ENCODE results near the gene KAT6B. TPM values are rescaled to one million over a fixed set of nuclear protein-coding genes. Genes with fewer than 3 reads are reported as not detected.

KAT6B gene
- total RNA-seq, 1 donor from 2014 or later, result 41.1 TPM

GRCh38 chr10:75035975-75036708 lies 209.7 kb downstream of the KAT6B start:
- Histone ChIP-seq H3K27me3 (no peaks in the 10 kb centered on the region), H3K27ac (no peak overlapping the region), H3K4me3 (no peak overlapping the region), H3K4me1 (peaks cover 0 to 5% of the 10 kb centered on the region in 2 donors), H3K9me3 (no peaks in the 10 kb centered on the region), H3K36me3 (no peaks in the 10 kb centered on the region)
- no peak for DNase-seq (ENCODE audit: low spot score in 2 of 2)
- intact Hi-C loops (cut with DNase I), result no loop called here
- no peak for TF ChIP-seq CTCF (IDR thresholded peaks at IDR 0.05)

DNA sequence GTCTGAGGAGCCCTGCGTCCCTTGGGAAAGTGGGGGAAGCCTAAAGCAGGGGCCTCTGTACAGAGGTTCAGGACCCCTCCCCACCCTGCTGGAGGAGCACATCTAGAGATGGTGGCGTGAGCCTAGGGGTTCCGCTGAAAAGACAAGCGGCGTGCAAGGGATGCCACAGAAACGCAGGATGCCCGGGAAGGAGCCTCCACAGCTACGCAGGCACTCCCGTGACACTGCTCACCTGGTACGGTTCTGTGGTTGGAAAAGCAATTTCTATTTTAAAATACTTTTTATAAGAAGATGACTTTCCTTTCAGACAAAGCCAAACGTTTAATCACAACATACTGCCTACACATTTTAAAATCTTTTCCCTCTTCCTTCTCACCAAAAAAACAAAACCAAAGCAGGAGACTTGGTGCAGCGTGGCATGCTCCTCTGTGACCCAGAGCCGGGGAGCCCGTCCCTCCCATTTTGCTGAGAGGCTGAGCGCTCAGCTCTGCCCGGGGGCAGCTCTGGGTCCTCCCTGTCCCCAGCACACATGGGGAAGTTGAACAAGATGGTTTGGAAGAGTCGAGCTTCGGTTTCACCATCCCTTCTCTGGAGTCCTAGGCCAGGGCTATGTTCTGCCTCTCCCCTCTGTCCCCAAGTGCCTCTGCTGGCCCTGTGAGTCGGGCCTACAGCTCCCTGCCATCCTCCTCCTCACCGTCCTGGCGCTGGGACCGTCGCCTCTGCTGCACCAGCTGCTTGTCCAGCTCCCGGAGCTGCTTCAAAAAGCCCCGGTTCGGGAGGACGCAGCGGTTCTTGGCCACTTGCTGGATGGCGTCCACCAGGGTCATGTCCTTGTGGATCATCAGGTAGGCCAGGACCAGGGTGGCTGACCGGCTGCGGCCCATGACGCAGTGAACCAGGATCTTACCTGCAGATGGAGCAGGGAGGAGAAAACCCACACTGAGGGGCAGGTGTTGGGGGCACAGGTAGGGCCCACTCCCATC lies 211.1 kb downstream of the KAT6B start:
- no peak for TF ChIP-seq CTCF (IDR thresholded peaks at IDR 0.05)
- Histone ChIP-seq H3K27ac (no peak overlapping the region), H3K9me3 (no peaks in the 10 kb centered on the region), H3K4me1 (peaks cover 0 to 5% of the 10 kb centered on the region in 2 donors), H3K4me3 (no peak overlapping the region), H3K36me3 (no peaks in the 10 kb centered on the region), H3K27me3 (no peaks in the 10 kb centered on the region)
- no peak for DNase-seq (ENCODE audit: low spot score in 2 of 2)
- intact Hi-C loops (cut with DNase I), result no loop called here

GRCh38 chr10:75038335-75038734 lies 211.9 kb downstream of the KAT6B start:
- H3K4me3 ChIP-seq, result no peak overlapping the region
- peaks cover 0 to 5% of the 10 kb centered on the region in 2 donors for H3K4me1 ChIP-seq
- H3K27me3 ChIP-seq, result no peaks in the 10 kb centered on the region
- intact Hi-C loops (cut with DNase I), result no loop called here
- no peak for TF ChIP-seq CTCF (IDR thresholded peaks at IDR 0.05)
- H3K9me3 ChIP-seq, result no peaks in the 10 kb centered on the region
- no peak overlapping the region for H3K27ac ChIP-seq
- no peak for DNase-seq (ENCODE audit: low spot score in 2 of 2)
- H3K36me3 ChIP-seq, result no peaks in the 10 kb centered on the region

DNA sequence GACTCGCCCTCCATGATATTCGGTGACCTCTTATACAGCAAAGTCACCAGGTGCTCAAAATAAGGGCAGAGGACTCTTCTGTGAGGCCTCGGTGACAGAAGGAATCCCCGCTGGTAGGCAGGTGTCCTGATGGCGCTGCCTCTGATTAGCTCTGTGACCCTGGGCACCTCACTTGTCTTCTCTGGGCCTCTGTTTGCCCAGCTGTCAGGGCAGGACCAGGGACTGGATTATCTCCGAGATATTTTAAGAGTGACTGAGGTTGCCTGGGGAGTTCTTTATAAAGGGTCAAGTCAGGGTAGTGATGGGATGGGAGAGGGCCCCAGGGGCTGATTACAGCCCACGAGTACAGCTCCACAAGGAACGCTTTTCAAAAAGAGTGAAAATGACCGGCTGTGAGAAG lies 214.2 kb downstream of the KAT6B start:
- H3K27me3 ChIP-seq, result no peaks in the 10 kb centered on the region
- H3K27ac ChIP-seq, result no peak overlapping the region
- peaks cover 0 to 5% of the 10 kb centered on the region in 2 donors for H3K4me1 ChIP-seq
- DNase-seq (ENCODE audit: low spot score in 2 of 2), result no peak
- TF ChIP-seq CTCF (IDR thresholded peaks at IDR 0.05), result no peak
- H3K36me3 ChIP-seq, result no peaks in the 10 kb centered on the region
- no peaks in the 10 kb centered on the region for H3K9me3 ChIP-seq
- H3K4me3 ChIP-seq, result no peak overlapping the region
- intact Hi-C loops (cut with DNase I), result no loop called here

- intact Hi-C loops (cut with DNase I), result no loop called here
- Histone ChIP-seq H3K4me1 (peaks cover 0 to 5% of the 10 kb centered on the region in 2 donors), H3K9me3 (no peaks in the 10 kb centered on the region), H3K27me3 (no peaks in the 10 kb centered on the region), H3K27ac (no peak overlapping the region), H3K4me3 (no peak overlapping the region), H3K36me3 (no peaks in the 10 kb centered on the region)
- TF ChIP-seq CTCF (IDR thresholded peaks at IDR 0.05), result no peak
- no peak for DNase-seq (ENCODE audit: low spot score in 2 of 2)
Measured at GRCh38 chr10:75042292-75042974, 216.0 kb downstream of the KAT6B start.
